T-helper 1 cell treated with Interleukin-12 subunit alpha and Interleukin-12 subunit beta and Interleukin-4 antibody, amounts not matched to agents 30 ng/mL and 1 ng/mL, for 36 hours (primary cell): Measurements from ENCODE around the gene PLBD1. TPM values are rescaled to one million over a fixed set of nuclear protein-coding genes. Genes with fewer than 3 reads are reported as not detected.

Experiments
- intact Hi-C: fragments of 100-400 bp; cut with micrococcal nuclease; formaldehyde crosslinking; loops from one replicate; pipeline ENCODE4 v1.15.1; 2024
- total RNA-seq: library from RNA; stranded (reverse); gene quantifications from 2 replicates; pipeline ENCODE4 v1.2.3, GENCODE V29; 2022

Gene PLBD1
- total RNA-seq, 1 donor from 2014 or later: not detected

DNA sequence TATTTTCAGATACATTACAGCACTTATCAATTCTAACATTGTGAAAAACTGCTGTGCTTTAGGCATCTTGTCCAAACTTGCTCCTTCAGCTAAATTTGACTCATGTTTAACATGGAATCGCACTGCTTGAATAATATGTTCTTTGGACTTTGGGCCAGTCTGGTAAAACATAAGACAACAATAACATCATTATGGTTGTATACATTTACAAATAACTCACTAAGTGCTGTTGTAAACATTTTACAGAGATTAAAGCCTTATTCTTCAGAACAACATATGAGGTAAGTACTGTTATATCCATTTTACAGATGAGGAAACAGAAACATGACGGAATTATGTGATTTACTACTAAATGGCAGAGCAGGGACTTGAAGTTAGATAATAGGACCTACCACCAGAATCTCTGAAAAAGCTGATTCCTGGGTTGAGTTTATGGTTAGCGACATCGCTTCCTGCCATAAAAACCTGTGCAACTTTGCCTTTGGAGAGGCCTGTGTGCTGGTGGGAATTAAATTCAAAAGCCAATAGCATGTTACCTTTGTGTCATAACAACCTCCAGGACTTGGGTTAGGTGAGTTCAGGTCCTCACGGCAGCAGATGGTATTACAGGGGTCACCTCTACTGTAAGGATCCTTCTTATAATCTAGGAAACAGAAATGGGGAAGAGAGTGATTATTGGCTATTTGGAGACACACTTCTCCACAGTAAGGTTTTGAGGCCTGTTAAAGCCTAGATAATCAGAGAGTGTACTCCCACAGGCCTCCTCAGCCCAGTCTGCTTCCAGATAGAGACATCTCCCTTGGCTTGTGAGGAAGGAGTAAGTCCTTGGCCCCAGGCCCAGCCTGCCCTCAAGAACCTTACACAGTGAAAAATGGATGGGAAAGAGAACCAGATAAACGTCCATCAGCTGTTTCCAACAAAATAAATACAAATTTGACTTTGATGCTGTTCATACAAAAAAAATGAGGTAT lies 61.8 kb downstream of the PLBD1 start:
- intact Hi-C loops: no loop called here

- intact Hi-C loops: no loop called here
Measured at GRCh38 chr12:14495326-14495725, 72.4 kb downstream of the PLBD1 start.

DNA sequence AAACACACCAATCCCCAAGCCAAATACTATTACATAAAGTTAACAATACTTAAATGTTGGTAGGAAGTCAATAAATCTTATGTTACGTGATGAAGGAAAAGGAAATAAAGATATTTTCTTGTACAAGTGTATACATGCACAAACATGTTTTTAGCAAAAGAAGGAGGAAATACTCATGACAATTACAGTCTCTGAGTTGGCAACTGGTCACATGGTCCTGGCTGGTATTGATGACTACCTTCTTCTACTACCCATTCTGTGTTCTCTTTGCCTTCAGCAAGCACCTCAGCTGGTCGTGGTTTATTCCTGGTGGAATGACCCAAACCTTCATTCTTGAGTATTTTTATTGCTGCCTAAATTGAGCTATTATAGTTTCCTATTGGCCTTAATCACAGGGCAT lies 84.8 kb downstream of the PLBD1 start:
- intact Hi-C loops: loop anchor here (2.0 kb wide), 1 partner anchor 16 kb away; no protein-coding TSS in a partner anchor

- intact Hi-C loops: loop anchor here (2.0 kb wide), 1 partner anchor 16 kb away; no protein-coding TSS in a partner anchor
Measured at GRCh38 chr12:14482361-14482760, 85.3 kb downstream of the PLBD1 start.

DNA sequence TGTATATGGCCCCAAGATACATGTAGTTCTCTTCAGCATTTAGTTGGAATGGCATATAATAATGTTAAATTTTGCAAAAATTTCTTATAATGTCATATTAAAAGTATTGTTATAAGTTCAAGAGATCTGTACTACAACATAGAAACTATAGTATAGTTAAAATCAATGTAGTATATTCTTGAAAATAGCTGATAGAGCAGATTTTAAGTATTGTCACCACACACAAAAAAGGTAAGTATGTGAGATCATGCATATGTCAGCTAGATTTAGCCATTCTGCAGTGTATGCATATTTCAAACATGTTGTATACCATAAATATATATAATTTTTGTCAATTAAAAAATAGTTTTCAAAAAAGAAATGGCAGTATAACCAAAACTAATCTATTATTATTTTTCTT lies 86.5 kb downstream of the PLBD1 start:
- intact Hi-C loops: no loop called here

- intact Hi-C loops: loop anchor here (10.0 kb wide), 1 partner anchor 466 kb away; no protein-coding TSS in a partner anchor
Measured at GRCh38 chr12:14479004-14479403, 88.7 kb downstream of the PLBD1 start.

GRCh38 chr12:14473707-14474287 lies 93.9 kb downstream of the PLBD1 start:
- intact Hi-C loops: loop anchor here (5.0 to 10.0 kb wide), 2 partner anchors 299 to 471 kb away; a partner anchor contains a TSS

DNA sequence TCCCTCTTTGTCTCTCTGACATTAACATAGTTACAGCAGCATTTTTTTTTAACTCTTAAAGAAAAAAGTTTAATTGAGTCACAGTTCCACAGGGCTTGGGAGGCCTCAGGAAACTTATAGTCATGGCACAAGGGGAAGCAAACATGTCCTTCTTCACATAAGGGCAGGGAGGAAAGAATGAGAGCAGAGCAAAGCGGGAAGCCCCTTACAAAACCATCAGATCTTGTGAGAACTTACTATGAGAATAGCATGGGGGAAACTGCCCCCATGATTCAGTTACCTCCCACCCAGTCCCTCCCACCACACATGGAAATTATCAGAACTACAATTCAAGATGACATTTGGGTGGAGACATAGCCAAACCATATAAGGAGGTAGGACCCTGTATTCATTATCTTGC lies 96.2 kb downstream of the PLBD1 start:
- intact Hi-C loops: loop anchor here (5.0 to 10.0 kb wide), 2 partner anchors 301 to 473 kb away; a partner anchor contains a TSS

DNA sequence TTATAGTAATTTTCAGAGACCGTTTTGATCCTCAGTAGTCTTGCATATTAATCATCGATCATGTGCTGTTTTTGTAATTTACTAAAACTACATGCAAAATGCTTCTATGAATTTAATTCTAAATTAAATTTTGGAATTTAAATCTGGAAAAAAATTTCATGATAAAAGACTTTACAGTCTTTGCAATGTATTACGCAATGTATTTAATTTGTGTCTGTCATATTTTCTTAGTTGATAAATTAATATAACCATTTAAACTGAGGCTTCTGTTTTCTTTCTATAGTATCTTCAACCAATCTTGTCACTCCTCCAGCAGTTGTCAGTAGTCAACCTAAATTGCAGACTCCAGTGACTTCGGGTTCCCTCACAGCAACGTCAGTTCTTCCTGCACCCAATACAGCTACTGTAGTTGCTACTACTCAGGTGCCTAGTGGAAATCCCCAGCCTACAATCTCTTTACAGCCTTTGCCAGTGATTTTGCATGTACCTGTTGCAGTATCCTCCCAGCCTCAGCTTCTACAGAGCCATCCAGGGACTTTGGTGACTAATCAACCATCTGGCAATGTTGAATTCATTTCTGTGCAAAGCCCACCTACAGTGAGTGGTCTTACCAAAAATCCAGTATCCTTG lies 107.4 kb downstream of the PLBD1 start:
- intact Hi-C loops: loop anchor here (1.0 kb wide), 1 partner anchor 8 kb away; no protein-coding TSS in a partner anchor

GRCh38 chr12:14454098-14454907 lies 113.4 kb downstream of the PLBD1 start:
- intact Hi-C loops: loop anchor here (1.0 to 2.0 kb wide), 8 partner anchors 14 to 268 kb away; partner anchors contain the start of gene ATF7IP

Other genes with a start within 250 kb of the PLBD1 start
- gene ATF7IP, start 202.2 kb downstream of the PLBD1 start, total RNA-seq: 104 and 105 TPM in 2 replicates
- gene GUCY2C, start 128.7 kb upstream of the PLBD1 start, total RNA-seq: not detected in 2 replicates
- 86.5 and 93.6 TPM in 2 replicates for gene WBP11, start 235.6 kb upstream of the PLBD1 start, total RNA-seq
- gene C12orf60, start 235.8 kb upstream of the PLBD1 start, total RNA-seq: 1.2 and 1.8 TPM in 2 replicates
- gene SMCO3, start 246.3 kb upstream of the PLBD1 start, total RNA-seq: not detected in 2 replicates